Liver (tissue), 9 donors: Measurements from ENCODE around the gene YBX3. TPM values are rescaled to one million over a fixed set of nuclear protein-coding genes. Genes with fewer than 3 reads are reported as not detected.

Experiments used
- DNase-seq: peaks from one replicate; pipeline ENCODE4 v3.0.0-alpha.2; 2017; ENCODE audit warnings: low spot score
- H3K27ac ChIP-seq, 2 donors: one replicate each; pipeline ENCODE4 v1.7.0; 2013; ENCODE audit warnings: inconsistent platforms in 2 of 2, low read length in 2 of 2, control low read depth in 1 of 2, low read depth in 1 of 2, mild to moderate bottlenecking in 1 of 2
- H3K27me3 ChIP-seq, 4 donors: one replicate each; pipeline versions ENCODE4 v1.6.1 to v1.7.0; 2013; ENCODE audit warnings: low read length in 3 of 4, inconsistent platforms in 1 of 4, mild to moderate bottlenecking in 1 of 4, moderate library complexity in 1 of 4; ENCODE audit not compliant: control insufficient read depth in 4 of 4, insufficient read depth in 4 of 4
- H3K36me3 ChIP-seq, 4 donors: one replicate each; pipeline versions ENCODE4 v1.6.1 to v1.7.0; 2013; ENCODE audit warnings: low read length in 3 of 4, mild to moderate bottlenecking in 3 of 4, low read depth in 1 of 4, moderate library complexity in 1 of 4; ENCODE audit not compliant: control insufficient read depth in 4 of 4, insufficient read depth in 3 of 4
- H3K4me1 ChIP-seq, 4 donors: one replicate each; pipeline versions ENCODE4 v1.6.1 to v1.7.0; 2013; ENCODE audit warnings: low read length in 3 of 4, mild to moderate bottlenecking in 3 of 4, moderate library complexity in 1 of 4; ENCODE audit not compliant: control insufficient read depth in 4 of 4, insufficient read depth in 4 of 4
- H3K4me3 ChIP-seq, 3 donors: one replicate each; pipeline versions ENCODE4 v1.6.1 to v1.7.0; 2013; ENCODE audit warnings: low read length in 3 of 3, control low read depth in 1 of 3, low read depth in 1 of 3, mild to moderate bottlenecking in 1 of 3
- H3K9ac ChIP-seq, 2 donors: one replicate each; pipeline ENCODE4 v1.7.0; 2013; ENCODE audit warnings: low read length in 2 of 2, mild to moderate bottlenecking in 2 of 2, moderate library complexity in 2 of 2, control low read depth in 1 of 2, low read depth in 1 of 2
- H3K9me3 ChIP-seq, 4 donors: one replicate each; pipeline versions ENCODE4 v1.6.1 to v1.7.0; 2013; ENCODE audit warnings: low read length in 3 of 4; ENCODE audit not compliant: control insufficient read depth in 4 of 4
- CTCF ChIP-seq: fragments of 150-350 bp; IDR thresholded peaks from 2 replicates; pipeline ENCODE4 v1.5.1; 2017; ENCODE audit warnings: improper control_type of control experiment, low read depth, low read length; ENCODE audit not compliant: missing input control
- FOXA2 ChIP-seq: IDR thresholded peaks from 2 replicates; pipeline ENCODE4 v1.6.1; 2016; ENCODE audit warnings: antibody characterized with exemption
- GABPA ChIP-seq, 2 donors: IDR thresholded peaks in 1 of 2; conservative IDR thresholded peaks in 1 of 2; 2 replicates each; pipeline ENCODE4 v1.6.1; 2016; ENCODE audit warnings: antibody characterized with exemption in 2 of 2, mild to moderate bottlenecking in 1 of 2, moderate library complexity in 1 of 2
- HNF4A ChIP-seq, 2 donors: conservative IDR thresholded peaks; 2 replicates each; pipeline ENCODE4 v1.6.1; 2016; ENCODE audit warnings: antibody characterized with exemption in 2 of 2, mild to moderate bottlenecking in 2 of 2
- HNF4G ChIP-seq: IDR thresholded peaks from 2 replicates; pipeline ENCODE4 v1.6.1; 2016; ENCODE audit warnings: antibody characterized with exemption
- REST ChIP-seq: IDR thresholded peaks from 2 replicates; pipeline ENCODE4 v1.6.1; 2016; ENCODE audit warnings: antibody characterized with exemption, mild to moderate bottlenecking
- RXRA ChIP-seq, 2 donors: IDR thresholded peaks; 2 replicates each; pipeline ENCODE4 v1.6.1; 2017 to 2018; ENCODE audit warnings: antibody characterized with exemption in 2 of 2, mild to moderate bottlenecking in 1 of 2
- TAF1 ChIP-seq: conservative IDR thresholded peaks from 2 replicates; pipeline ENCODE4 v1.6.1; 2016; ENCODE audit warnings: antibody characterized with exemption, mild to moderate bottlenecking
- YY1 ChIP-seq: IDR thresholded peaks from 2 replicates; pipeline ENCODE4 v1.6.1; 2016; ENCODE audit warnings: antibody characterized with exemption, mild to moderate bottlenecking
- WGBS: extraction: QIAGEN DNeasy Blood & Tissue Kit; methylation state at CpG from one replicate; pipeline ENCODE4 v1.1.7; 2013; 5-methylcytosine and 5-hydroxymethylcytosine counted together
- polyA plus RNA-seq, 2 donors: library from polyadenylated mRNA; stranded (reverse) in 1 of 2; unstranded in 1 of 2; fragments of 200-250 nt in 1 of 2; fragments of >200 nt in 1 of 2; fragmentation: Nextera tagmentation in 1 of 2; extraction: Ambion mirVana in 1 of 2; gene quantifications; one replicate each; pipeline versions ENCODE4 v1.2.1 to v1.2.3, GENCODE V29; 2013 to 2015
- total RNA-seq, 2 donors: library from RNA; depleted of rRNA; stranded (reverse); fragments of >200 nt; gene quantifications; one replicate each; pipeline ENCODE4 v1.2.3, GENCODE V29; 2014
- TF ChIP-seq, protein P1 (sequence below): IDR thresholded peaks from 2 replicates; pipeline ENCODE4 v1.6.1; 2016; ENCODE audit warnings: antibody characterized with exemption
- donor health status: healthy.
- donor health status: healthy.
- donor health status: healthy.
- donor health status: healthy.
- donor health status: healthy.

Gene YBX3
- total and polyA plus RNA-seq, 4 donors = 6.8 to 116 (median 15.7) TPM

DNA sequence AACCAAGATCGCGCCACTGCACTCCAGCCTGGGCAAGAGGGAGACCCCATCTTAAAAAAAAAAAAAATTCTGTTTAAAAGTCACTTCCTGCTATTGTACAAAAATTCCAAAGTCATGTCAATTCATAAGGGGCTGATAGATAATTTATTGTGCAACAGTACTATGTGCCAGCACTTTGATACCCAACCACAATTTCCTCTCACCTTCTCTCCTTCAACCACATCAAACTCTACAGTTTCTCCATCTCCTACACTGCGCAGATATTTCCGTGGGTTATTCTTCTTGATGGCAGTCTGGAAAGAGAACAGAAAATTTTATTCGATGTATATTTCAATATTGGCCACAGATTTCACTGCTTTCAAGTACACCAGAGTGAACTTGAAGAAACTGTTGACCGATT lies 7.6 kb downstream of the YBX3 start (continued):
- no peak for TF ChIP-seq REST
- TF ChIP-seq FOXA2 = no peak

GRCh38 chr12:10709808-10710207 lies 13.3 kb downstream of the YBX3 start:
- H3K27me3 ChIP-seq = no peaks in the 10 kb centered on the region
- 94% methylated on average over 16 of the region's 16 CpGs for WGBS
- no peak for DNase-seq
- TF ChIP-seq YY1 (no peak), CTCF (no peak), GABPA (IDR thresholded peaks at IDR 0.05 in 1 of 2, conservative IDR thresholded peaks at IDR 0.05 in 1 of 2) (no peak), REST (no peak), HNF4A (conservative IDR thresholded peaks at IDR 0.05) (no peak), FOXA2 (no peak), RXRA (IDR thresholded peaks at IDR 0.05) (no peak), HNF4G (no peak), TAF1 (no peak)
- TF ChIP-seq, protein P1, sequence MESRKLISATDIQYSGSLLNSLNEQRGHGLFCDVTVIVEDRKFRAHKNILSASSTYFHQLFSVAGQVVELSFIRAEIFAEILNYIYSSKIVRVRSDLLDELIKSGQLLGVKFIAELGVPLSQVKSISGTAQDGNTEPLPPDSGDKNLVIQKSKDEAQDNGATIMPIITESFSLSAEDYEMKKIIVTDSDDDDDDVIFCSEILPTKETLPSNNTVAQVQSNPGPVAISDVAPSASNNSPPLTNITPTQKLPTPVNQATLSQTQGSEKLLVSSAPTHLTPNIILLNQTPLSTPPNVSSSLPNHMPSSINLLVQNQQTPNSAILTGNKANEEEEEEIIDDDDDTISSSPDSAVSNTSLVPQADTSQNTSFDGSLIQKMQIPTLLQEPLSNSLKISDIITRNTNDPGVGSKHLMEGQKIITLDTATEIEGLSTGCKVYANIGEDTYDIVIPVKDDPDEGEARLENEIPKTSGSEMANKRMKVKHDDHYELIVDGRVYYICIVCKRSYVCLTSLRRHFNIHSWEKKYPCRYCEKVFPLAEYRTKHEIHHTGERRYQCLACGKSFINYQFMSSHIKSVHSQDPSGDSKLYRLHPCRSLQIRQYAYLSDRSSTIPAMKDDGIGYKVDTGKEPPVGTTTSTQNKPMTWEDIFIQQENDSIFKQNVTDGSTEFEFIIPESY = no peak
- H3K27ac ChIP-seq = no peak overlapping the region
- peaks cover 2 to 58% (median 29%) of the 10 kb centered on the region in 4 donors for H3K36me3 ChIP-seq
- H3K4me1 ChIP-seq = no peaks in the 10 kb centered on the region
- H3K9me3 ChIP-seq = no peaks in the 10 kb centered on the region
- no peak overlapping the region for H3K4me3 ChIP-seq
- H3K9ac ChIP-seq = no peak overlapping the region
